Measurements from ENCODE around the gene CD53.
"Not testable (repeated sequence)": the region's sequence is repeated elsewhere in the genome, so short reads cannot be mapped to it uniquely, and the experiment has no call there.

The CD53 gene

GRCh38 chr1:110928191-110928590 is 55.2 kb downstream of the CD53 start:
- H3K4me3 ChIP-seq (ENCODE audit: low read depth, low read length) = no peak overlapping the region
- DNase-seq (ENCODE audit: low read depth) = no peak
- TF ChIP-seq CTCF (IDR thresholded peaks at IDR 0.05; ENCODE audit: insufficient read depth, low read depth, low read length, missing control alignments) = no peak

- no peak for DNase-seq (ENCODE audit: low read depth)
- no peak overlapping the region for H3K4me3 ChIP-seq (ENCODE audit: low read depth, low read length)
- TF ChIP-seq CTCF (IDR thresholded peaks at IDR 0.05; ENCODE audit: insufficient read depth, low read depth, low read length, missing control alignments) = no peak
These were observed 56.0 kb downstream of the CD53 start for GRCh38 chr1:110928904-110929303.

GRCh38 chr1:110931097-110931496 is 58.1 kb downstream of the CD53 start:
- not testable (repeated sequence) for H3K4me3 ChIP-seq (ENCODE audit: low read depth, low read length); DNase-seq (ENCODE audit: low read depth)

GRCh38 chr1:110936567-110936966 is 63.6 kb downstream of the CD53 start:
- TF ChIP-seq CTCF (IDR thresholded peaks at IDR 0.05; ENCODE audit: insufficient read depth, low read depth, low read length, missing control alignments) = no peak
- no peak overlapping the region for H3K4me3 ChIP-seq (ENCODE audit: low read depth, low read length)
- DNase-seq (ENCODE audit: low read depth) = no peak

GRCh38 chr1:110944806-110945205 is 71.9 kb downstream of the CD53 start:
- TF ChIP-seq CTCF (IDR thresholded peaks at IDR 0.05; ENCODE audit: insufficient read depth, low read depth, low read length, missing control alignments) = no peak

GRCh38 chr1:110945626-110946025 is 72.7 kb downstream of the CD53 start:
- no peak for DNase-seq (ENCODE audit: low read depth)
- H3K4me3 ChIP-seq (ENCODE audit: low read depth, low read length) = no peak overlapping the region
- no peak for TF ChIP-seq CTCF (IDR thresholded peaks at IDR 0.05; ENCODE audit: insufficient read depth, low read depth, low read length, missing control alignments)

More at GRCh38 chr1:110944806-110945205, 71.9 kb downstream of the CD53 start:
- H3K4me3 ChIP-seq (ENCODE audit: low read depth, low read length) = no peak overlapping the region
- DNase-seq (ENCODE audit: low read depth) = no peak

GRCh38 chr1:110948038-110948810 is 75.3 kb downstream of the CD53 start:
- no peak overlapping the region for H3K4me3 ChIP-seq (ENCODE audit: low read depth, low read length)
- DNase-seq (ENCODE audit: low read depth) = no peak
- no peak for TF ChIP-seq CTCF (IDR thresholded peaks at IDR 0.05; ENCODE audit: insufficient read depth, low read depth, low read length, missing control alignments)

All from GM12865 (cell line).